ENCODE measurements around the gene NGEF.

The NGEF gene

GRCh38 chr2:233060980-233061590 is 48.0 kb upstream of the NGEF start:
- peak; percentile 21 for ATAC-seq (ENCODE audit: insufficient read depth, low read depth)
- Histone ChIP-seq H3K4me1 (ENCODE audit: insufficient read depth, low read length) (peaks cover 42% of the 10 kb centered on the region), H3K27ac (ENCODE audit: low read length) (peak overlapping the region; percentile 85), H3K27me3 (ENCODE audit: insufficient read depth, low read length, poor library complexity) (no peaks in the 10 kb centered on the region), H3K9me3 (ENCODE audit: insufficient read depth, low read length, severe bottlenecking) (no peaks in the 10 kb centered on the region), H3K9ac (ENCODE audit: low read depth, low read length) (peak overlapping the region; percentile 76), H2AFZ (ENCODE audit: low read depth, low read length) (peak overlapping the region; percentile 97), H3K4me3 (ENCODE audit: low read depth in 1 of 2, low read length in 2 of 2) (peak overlapping the region; percentile 57 to 65; a peak in 3 of 4 replicates), H3K36me3 (ENCODE audit: insufficient read depth, low read length) (peaks cover 16% of the 10 kb centered on the region), H3K79me2 (ENCODE audit: insufficient read depth, low read length) (peaks cover 47% of the 10 kb centered on the region), H3K4me2 (ENCODE audit: insufficient read depth, low read length) (peak overlapping the region; percentile 77), H4K20me1 (ENCODE audit: insufficient read depth, low read length) (peaks cover 10% of the 10 kb centered on the region; the same call in 1 of the 2 replicates)
- peak; percentile 53 for DNase-seq
- TF ChIP-seq CTCF (IDR thresholded peaks at IDR 0.05; ENCODE audit: borderline replicate concordance, extremely low read depth, low read length, poor library complexity, severe bottlenecking) (no peak), EZH2 (IDR thresholded peaks at IDR 0.05; ENCODE audit: borderline replicate concordance, low read depth, low read length, severe bottlenecking) (no peak)

- Histone ChIP-seq H3K4me3 (ENCODE audit: low read depth in 1 of 2, low read length in 2 of 2) (peak overlapping the region; percentile 57 to 65; a peak in 3 of 4 replicates), H3K9me3 (ENCODE audit: insufficient read depth, low read length, severe bottlenecking) (no peaks in the 10 kb centered on the region), H3K79me2 (ENCODE audit: insufficient read depth, low read length) (peaks cover 45% of the 10 kb centered on the region), H4K20me1 (ENCODE audit: insufficient read depth, low read length) (peaks cover 9% of the 10 kb centered on the region; the same call in 1 of the 2 replicates), H3K27me3 (ENCODE audit: insufficient read depth, low read length, poor library complexity) (no peaks in the 10 kb centered on the region), H3K4me1 (ENCODE audit: insufficient read depth, low read length) (peaks cover 42% of the 10 kb centered on the region), H3K9ac (ENCODE audit: low read depth, low read length) (peak overlapping the region; percentile 76), H3K36me3 (ENCODE audit: insufficient read depth, low read length) (peaks cover 15% of the 10 kb centered on the region; the same call in 1 of the 2 replicates), H3K27ac (ENCODE audit: low read length) (peak overlapping the region; percentile 85), H3K4me2 (ENCODE audit: insufficient read depth, low read length) (peak overlapping the region; percentile 77), H2AFZ (ENCODE audit: low read depth, low read length) (peak overlapping the region; percentile 97)
- ATAC-seq (ENCODE audit: insufficient read depth, low read depth): peak; percentile 59
- no peak for TF ChIP-seq CTCF (IDR thresholded peaks at IDR 0.05; ENCODE audit: borderline replicate concordance, extremely low read depth, low read length, poor library complexity, severe bottlenecking)
- no peak for TF ChIP-seq EZH2 (IDR thresholded peaks at IDR 0.05; ENCODE audit: borderline replicate concordance, low read depth, low read length, severe bottlenecking)
- DNase-seq: no peak
Observed at GRCh38 chr2:233060501-233060979, 47.5 kb upstream of the NGEF start.

- H4K20me1 ChIP-seq (ENCODE audit: insufficient read depth, low read length): peaks cover 9% of the 10 kb centered on the region; the same call in 1 of the 2 replicates
- peaks cover 42% of the 10 kb centered on the region for H3K4me1 ChIP-seq (ENCODE audit: insufficient read depth, low read length)
- peak within 1 kb of the TSS; percentile 76 for H3K9ac ChIP-seq (ENCODE audit: low read depth, low read length)
- H3K4me2 ChIP-seq (ENCODE audit: insufficient read depth, low read length): peak within 1 kb of the TSS; percentile 77
- peak within 1 kb of the TSS; percentile 57 to 65; a peak in 3 of 4 replicates for H3K4me3 ChIP-seq (ENCODE audit: low read depth in 1 of 2, low read length in 2 of 2)
- ATAC-seq (ENCODE audit: insufficient read depth, low read depth) (peak; percentile 90), DNase-seq (peak; percentile 87)
- TF ChIP-seq EZH2 (IDR thresholded peaks at IDR 0.05; ENCODE audit: borderline replicate concordance, low read depth, low read length, severe bottlenecking) (no peak), CTCF (IDR thresholded peaks at IDR 0.05; ENCODE audit: borderline replicate concordance, extremely low read depth, low read length, poor library complexity, severe bottlenecking) (peak; percentile 44)
- H3K27ac ChIP-seq (ENCODE audit: low read length): peak within 1 kb of the TSS; percentile 85
- H3K27me3 ChIP-seq (ENCODE audit: insufficient read depth, low read length, poor library complexity): no peaks in the 10 kb centered on the region
- peaks cover 45% of the 10 kb centered on the region for H3K79me2 ChIP-seq (ENCODE audit: insufficient read depth, low read length)
- H2AFZ ChIP-seq (ENCODE audit: low read depth, low read length): peak within 1 kb of the TSS; percentile 97
- H3K9me3 ChIP-seq (ENCODE audit: insufficient read depth, low read length, severe bottlenecking): no peaks in the 10 kb centered on the region
- peaks cover 15% of the 10 kb centered on the region; the same call in 1 of the 2 replicates for H3K36me3 ChIP-seq (ENCODE audit: insufficient read depth, low read length)
Observed at GRCh38 chr2:233059797-233060500, 46.9 kb upstream of the NGEF start, which contains the start of gene INPP5D. TSS of gene INPP5D (plus strand) at chr2:233060342. CDS start at chr2:233060479, 137 bp downstream.
